GM12878 (cell line): ENCODE measurements around the gene GOPC. TPM values are rescaled to one million over a fixed set of nuclear protein-coding genes. Genes with fewer than 3 reads are reported as not detected.

ENCODE experiments used
- ATAC-seq: fragments of 200-7000 bp; cut with Tn5 transposase; 3 replicates; pipeline ENCODE4 v1.9.1; 2020; ENCODE audit warnings: mild to moderate bottlenecking, moderate library complexity
- BruUV-seq: library from RNA; stranded (reverse); fragments of 400-500 nt; replicated peaks from 2 replicates; lab custom pipeline; 2021; lab: Mats Ljungman, UMichigan
- CTCF ChIA-PET: fragments of 300-600 bp; sonication (Branson Sonifier 250); formaldehyde crosslinking; extraction: SDS; loops from one replicate; lab custom pipeline; 2021; ENCODE audit warnings: inconsistent platforms; lab: Yijun Ruan, JAX
- POLR2A ChIA-PET: fragments of 350-600 bp; formaldehyde crosslinking; extraction: SDS; loops from one replicate; lab custom pipeline; 2021; ENCODE audit warnings: inconsistent platforms; lab: Charles Lee
- RAD21 ChIA-PET: fragments of 300-600 bp; sonication (Branson Sonifier 250); formaldehyde crosslinking; loops from one replicate; lab custom pipeline; 2023; ENCODE audit warnings: antibody characterized with exemption; ENCODE audit not compliant: unreplicated experiment; lab: Charles Lee
- SMC1A ChIA-PET: fragments of 300-600 bp; sonication (Branson Sonifier 250); formaldehyde crosslinking; loops from one replicate; lab custom pipeline; 2023; ENCODE audit not compliant: unreplicated experiment, uncharacterized antibody; lab: Charles Lee
- DNase-seq: peaks from one replicate; pipeline ENCODE4 v3.0.0-alpha.2; 2011; ENCODE audit warnings: low read depth, low spot score
- FAIRE-seq: peaks from 3 replicates; lab custom pipeline; 2011; peaks lifted over from hg19 to GRCh38; lab: Jason Lieb, UNC
- H2AFZ ChIP-seq: 2 replicates; pipeline ENCODE4 v1.6.0; 2011; ENCODE audit warnings: low read depth, low read length, control low read depth; ENCODE audit not compliant: control insufficient read depth
- H3K27ac ChIP-seq: 2 replicates; pipeline ENCODE4 v1.5.1; 2011; ENCODE audit warnings: control low read depth; ENCODE audit not compliant: control insufficient read depth, insufficient read depth
- H3K27me3 ChIP-seq, 2 experiments: replicated peaks in 1 of 2; 2 replicates each; pipeline versions ENCODE4 v1.6.0 to v1.6.1; 2011; ENCODE audit warnings: low read length in 1 of 2; ENCODE audit not compliant: control insufficient read depth in 2 of 2, insufficient read depth in 2 of 2
- H3K36me3 ChIP-seq, 2 experiments: 2 replicates each; pipeline ENCODE4 v1.5.1; 2011; ENCODE audit warnings: low read length in 1 of 2; ENCODE audit not compliant: control insufficient read depth in 2 of 2, insufficient read depth in 2 of 2
- H3K4me1 ChIP-seq: 2 replicates; pipeline ENCODE4 v1.6.1; 2011; ENCODE audit warnings: mild to moderate bottlenecking, low read length, moderate library complexity, mixed read lengths; ENCODE audit not compliant: control insufficient read depth, insufficient read depth
- H3K4me2 ChIP-seq: 2 replicates; pipeline ENCODE4 v1.6.0; 2011; ENCODE audit warnings: control low read depth; ENCODE audit not compliant: control insufficient read depth, insufficient read depth
- H3K4me3 ChIP-seq: fragments of 200-600 bp; sonication (generic); 2 replicates; pipeline ENCODE4 v1.5.1; 2016
- H3K79me2 ChIP-seq: 2 replicates; pipeline ENCODE4 v1.6.0; 2011; ENCODE audit warnings: low read length; ENCODE audit not compliant: control insufficient read depth, insufficient read depth
- H3K9ac ChIP-seq: 2 replicates; pipeline ENCODE4 v1.8.0; 2011; ENCODE audit warnings: low read length, control low read depth, mixed read lengths; ENCODE audit not compliant: control insufficient read depth, insufficient read depth
- H3K9me3 ChIP-seq: replicated peaks from 3 replicates; pipeline ENCODE4 v1.5.1; 2011; ENCODE audit warnings: mild to moderate bottlenecking, low read length; ENCODE audit not compliant: control insufficient read depth, insufficient read depth
- H4K20me1 ChIP-seq: 2 replicates; pipeline ENCODE4 v1.6.0; 2011; ENCODE audit not compliant: control insufficient read depth, insufficient read depth
- E2F4 ChIP-seq: IDR thresholded peaks from 2 replicates; pipeline ENCODE4 v1.6.1; 2012; ENCODE audit warnings: low read depth, low read length, improper control_type of control experiment
- GABPA ChIP-seq: IDR thresholded peaks from 2 replicates; pipeline ENCODE4 v1.6.1; 2014; ENCODE audit warnings: antibody characterized with exemption, low read depth, mild to moderate bottlenecking, inconsistent platforms
- HDAC6 ChIP-seq: fragments of 200-600 bp; sonication (generic); IDR thresholded peaks from one replicate; pipeline ENCODE4 v1.8.0; 2017; ENCODE audit warnings: antibody characterized with exemption; ENCODE audit not compliant: unreplicated experiment
- PML ChIP-seq: IDR thresholded peaks from 2 replicates; pipeline ENCODE4 v1.6.1; 2012; ENCODE audit warnings: low read length, inconsistent platforms
- REST ChIP-seq: IDR thresholded peaks from 2 replicates; pipeline ENCODE4 v1.6.1; 2012; ENCODE audit warnings: mild to moderate bottlenecking, low read depth, low read length
- WGBS: methylation state at CpG from one replicate; pipeline ENCODE4 v1.1.6; 2016; ENCODE audit warnings: low lambda C conversion rate; ENCODE audit not compliant: insufficient replicate concordance, insufficient coverage; ENCODE audit errors: missing lambda C conversion rate; 5-methylcytosine and 5-hydroxymethylcytosine counted together
- in situ Hi-C: fragments of 300-500 bp; cut with MboI; formaldehyde crosslinking; loops from 9 replicates; pipeline ENCODE4 v1.14.3; 2018; ENCODE audit warnings: mixed read lengths
- intact Hi-C: fragments of 100-400 bp; cut with micrococcal nuclease; formaldehyde crosslinking; loops from one replicate; pipeline ENCODE4 v1.14.2; 2022; ENCODE audit not compliant: unreplicated experiment
- polyA plus RNA-seq, 11 experiments: library from polyadenylated mRNA; depleted of rRNA in 4 of 11; unstranded in 6 of 11; stranded (reverse) in 5 of 11; fragments of >200 nt; fragmentation: Nextera tagmentation in 4 of 11; fragmentation: Illumina TruSeq in 1 of 11; extraction: Ambion mirVana in 4 of 11; extraction: Trizol in 1 of 11; gene quantifications; 1 replicate in 1 of 11; 2 replicates in 10 of 11; pipeline versions ENCODE4 v1.2.1 to v1.2.3, GENCODE V29; 2011 to 2016; ENCODE audit warnings: inconsistent platforms in 2 of 11, missing spikeins in 2 of 11, low read depth in 1 of 11
- total RNA-seq, 4 experiments: library from RNA; depleted of rRNA in 3 of 4; stranded (reverse); fragments of >200 nt in 3 of 4; fragmentation: Illumina TruSeq in 1 of 4; extraction: Trizol in 1 of 4; gene quantifications; 2 replicates each; pipeline versions ENCODE4 v1.2.1 to v1.2.3, GENCODE V29; 2013 to 2021
- TF ChIP-seq, protein P1 (sequence below): fragments of 450-650 bp; IDR thresholded peaks from 2 replicates; pipeline ENCODE4 v1.6.1; 2016; ENCODE audit warnings: mild to moderate bottlenecking

The GOPC gene
- total and polyA plus RNA-seq, 10 of the 15 experiments (the other 5 are each of a cell fraction or from before 2014, with no cell fraction given), result 5.8 to 28.5 (median 18.0) TPM

DNA sequence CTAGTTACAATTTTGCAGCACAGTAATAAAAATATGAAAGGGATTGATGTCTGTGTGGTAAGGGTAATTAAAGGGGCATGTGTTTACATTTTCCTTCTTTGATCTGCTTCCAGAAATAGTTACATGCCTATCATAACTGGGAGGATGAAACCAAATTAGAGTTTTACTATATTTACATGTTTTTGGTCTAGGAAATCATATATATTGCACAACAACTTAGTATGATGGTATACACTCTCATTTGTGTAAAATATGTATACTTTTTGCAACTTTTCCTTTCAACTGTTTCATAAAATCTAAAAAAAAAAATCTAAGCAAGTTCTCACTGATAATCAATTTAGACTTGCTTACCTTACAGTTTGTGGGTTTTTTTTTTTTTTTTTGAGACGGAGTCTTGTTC, 87.7 kb downstream of the GOPC start (continued):
- no peak for TF ChIP-seq E2F4

GRCh38 chr6:117513778-117514365, 88.4 kb downstream of the GOPC start:
- BruUV-seq, result no TSS peak
- H3K27ac ChIP-seq, result no peak overlapping the region
- no peak overlapping the region for H3K4me3 ChIP-seq
- H3K4me2 ChIP-seq, result no peak overlapping the region
- H3K27me3 ChIP-seq, result no peaks in the 10 kb centered on the region
- no peak overlapping the region for H2AFZ ChIP-seq
- POLR2A ChIA-PET, result no interaction called here
- SMC1A ChIA-PET, result no interaction called here
- H3K9ac ChIP-seq, result no peak overlapping the region
- H4K20me1 ChIP-seq, result no peaks in the 10 kb centered on the region
- no peak for ATAC-seq
- in situ Hi-C loops, result no loop called here
- H3K9me3 ChIP-seq, result no peaks in the 10 kb centered on the region; the same call in 2 of the 3 replicates
- H3K79me2 ChIP-seq, result no peaks in the 10 kb centered on the region
- CTCF ChIA-PET, result interaction anchor here (0.7 kb wide), 1 partner anchor 725 kb away, joined by 3 read pairs; no protein-coding TSS in a partner anchor
- H3K36me3 ChIP-seq, result no peaks in the 10 kb centered on the region
- 57% methylated on average over 7 of the region's 7 CpGs for WGBS
- no peak for DNase-seq
- RAD21 ChIA-PET, result no interaction called here
- H3K4me1 ChIP-seq, result no peaks in the 10 kb centered on the region
- no peak for FAIRE-seq
- intact Hi-C loops, result no loop called here
- no peak for TF ChIP-seq PML

DNA sequence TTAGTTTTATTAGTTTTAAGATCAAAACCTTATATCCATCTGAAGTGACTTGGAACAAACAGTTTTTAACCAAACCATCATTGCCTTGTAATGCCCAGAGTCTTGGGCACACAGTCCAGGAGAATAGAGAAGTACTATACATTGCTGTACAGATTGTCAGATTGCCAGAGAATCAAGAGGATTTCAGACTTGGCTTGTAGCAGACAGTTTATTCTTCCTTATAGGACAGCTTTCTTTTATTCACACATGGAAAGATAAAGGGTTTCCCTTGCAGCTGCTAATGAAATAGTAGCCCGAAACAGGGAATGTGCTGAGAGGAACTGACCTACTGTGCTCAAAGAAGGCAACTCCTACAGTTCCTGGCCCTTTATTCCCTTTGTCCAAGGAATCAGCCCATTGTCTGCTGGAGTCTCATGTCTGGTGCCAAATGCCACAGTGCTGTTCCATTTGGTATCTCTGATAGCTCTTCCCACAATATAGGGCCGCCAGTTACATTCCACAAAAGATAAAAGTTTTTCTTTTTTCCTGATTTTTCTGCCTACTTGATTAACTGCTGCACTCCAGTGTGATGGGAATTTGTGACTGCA, 89.2 kb downstream of the GOPC start:
- ChIA-PET POLR2A (no interaction called here), SMC1A (no interaction called here), RAD21 (no interaction called here), CTCF (no interaction called here)
- Histone ChIP-seq H3K79me2 (no peaks in the 10 kb centered on the region), H2AFZ (no peak overlapping the region), H3K36me3 (no peaks in the 10 kb centered on the region), H3K9ac (no peak overlapping the region), H3K4me1 (no peaks in the 10 kb centered on the region), H3K9me3 (no peaks in the 10 kb centered on the region; the same call in 2 of the 3 replicates), H3K4me2 (no peak overlapping the region), H3K27me3 (no peaks in the 10 kb centered on the region), H3K4me3 (no peak overlapping the region), H3K27ac (no peak overlapping the region), H4K20me1 (no peaks in the 10 kb centered on the region)
- ATAC-seq (no peak), DNase-seq (no peak), FAIRE-seq (no peak)
- 17% methylated on average over 2 of the region's 2 CpGs for WGBS
- intact Hi-C loops (no loop called here), in situ Hi-C loops (no loop called here)
- BruUV-seq, result no TSS peak
- TF ChIP-seq, protein P1, sequence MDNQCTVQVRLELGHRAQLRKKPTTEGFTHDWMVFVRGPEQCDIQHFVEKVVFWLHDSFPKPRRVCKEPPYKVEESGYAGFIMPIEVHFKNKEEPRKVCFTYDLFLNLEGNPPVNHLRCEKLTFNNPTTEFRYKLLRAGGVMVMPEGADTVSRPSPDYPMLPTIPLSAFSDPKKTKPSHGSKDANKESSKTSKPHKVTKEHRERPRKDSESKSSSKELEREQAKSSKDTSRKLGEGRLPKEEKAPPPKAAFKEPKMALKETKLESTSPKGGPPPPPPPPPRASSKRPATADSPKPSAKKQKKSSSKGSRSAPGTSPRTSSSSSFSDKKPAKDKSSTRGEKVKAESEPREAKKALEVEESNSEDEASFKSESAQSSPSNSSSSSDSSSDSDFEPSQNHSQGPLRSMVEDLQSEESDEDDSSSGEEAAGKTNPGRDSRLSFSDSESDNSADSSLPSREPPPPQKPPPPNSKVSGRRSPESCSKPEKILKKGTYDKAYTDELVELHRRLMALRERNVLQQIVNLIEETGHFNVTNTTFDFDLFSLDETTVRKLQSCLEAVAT, result no peak
- TF ChIP-seq GABPA (no peak), HDAC6 (no peak), REST (no peak), E2F4 (no peak)
